Pancreas (tissue), 10 donors: ENCODE measurements around the gene MTREX. TPM values are rescaled to one million over a fixed set of nuclear protein-coding genes. Genes with fewer than 3 reads are reported as not detected.

Source experiments
- ATAC-seq, 4 donors: fragments of 200-7000 bp; cut with Tn5 transposase; one replicate each; pipeline versions ENCODE4 v1.8.0 to v1.9.1; 2020; ENCODE audit warnings: mild to moderate bottlenecking in 4 of 4, moderate library complexity in 4 of 4
- DNase-seq, 6 donors: peaks; one replicate each; pipeline ENCODE4 v3.0.0-alpha.2; 2020
- FAIRE-seq: peaks from 2 replicates; lab custom pipeline; 2012; peaks lifted over from hg19 to GRCh38; lab: Jason Lieb, UNC
- H3K27ac ChIP-seq, 4 donors: fragments of 200-600 bp; sonication (generic); 1 replicate in 3 of 4; 2 replicates in 1 of 4; pipeline versions ENCODE4 v1.5.0 to v1.8.0; 2020
- H3K27me3 ChIP-seq, 4 donors: fragments of 200-600 bp; one replicate each; pipeline ENCODE4 v1.8.0; 2021
- H3K36me3 ChIP-seq, 3 donors: fragments of 200-600 bp; sonication (generic) in 1 of 3; one replicate each; pipeline versions ENCODE4 v1.5.0 to v1.8.0; 2020 to 2021
- H3K4me1 ChIP-seq, 3 donors: fragments of 200-600 bp; one replicate each; pipeline ENCODE4 v1.8.0; 2021
- H3K4me3 ChIP-seq, 4 donors: fragments of 200-600 bp; sonication (generic) in 2 of 4; one replicate each; pipeline versions ENCODE4 v1.5.0 to v1.8.0; 2020 to 2021
- H3K9me3 ChIP-seq, 4 donors: fragments of 200-600 bp; one replicate each; pipeline ENCODE4 v1.8.0; 2021
- CTCF ChIP-seq, 4 donors: fragments of 200-600 bp; sonication (generic) in 3 of 4; IDR thresholded peaks; one replicate each; pipeline versions ENCODE4 v1.5.0 to v1.8.0; 2021; ENCODE audit warnings: antibody characterized with exemption in 4 of 4
- WGBS, 2 donors: extraction: QIAGEN DNeasy Blood & Tissue Kit; methylation state at CpG; one replicate each; pipeline ENCODE4 v1.1.7; 2013; 5-methylcytosine and 5-hydroxymethylcytosine counted together
- intact Hi-C, 3 donors: fragments of 100-400 bp; cut with DNase I; formaldehyde crosslinking; loops; one replicate each; pipeline versions ENCODE4 v1.11.1 to v1.14.2; 2022
- polyA plus RNA-seq, 2 donors: library from polyadenylated mRNA; stranded (reverse); fragments of 200-250 nt; gene quantifications; one replicate each; pipeline ENCODE4 v1.2.3, GENCODE V29; 2013
- total RNA-seq, 6 donors: library from RNA; stranded (reverse); fragmentation: NEBNext Ultra II Directional in 4 of 6; extraction: Animal tissue kit (Norgen Biotek cat#: 25700) in 4 of 6; gene quantifications; one replicate each; pipeline versions ENCODE4 v1.2.1 to v1.2.4, GENCODE V29; 2021 to 2023
- donor health status: healthy with polysubstance abuse.
- donor health status: DM: no; HTN: no; CAD: no; lungs with moderate emphysema.
- donor health status: DM: no; HTN: no; CAD: no.
- donor health status: control.
- donor health status: control.
- donor health status: Bipolar disorder and iron deficiency.
- donor health status: DM: yes; HTN: yes; CAD: no.
- donor health status: DM: no; HTN: no; CAD: no.
- donor health status: DM: no; HTN: no; CAD: no.
- donor health status: DM: yes; HTN: yes; CAD: no.

Gene MTREX
- total and polyA plus RNA-seq, 8 donors = 13.1 to 36.0 (median 30.7) TPM

- Histone ChIP-seq H3K36me3 (peaks cover 0 to 32% (median 0%) of the 10 kb centered on the region in 3 donors), H3K27me3 (no peaks in the 10 kb centered on the region), H3K4me3 (no peak overlapping the region), H3K4me1 (no peaks in the 10 kb centered on the region), H3K9me3 (no peaks in the 10 kb centered on the region), H3K27ac (no peak overlapping the region)
- DNase-seq (no peak), ATAC-seq (no peak), FAIRE-seq (no peak)
- intact Hi-C loops = no loop called here
- WGBS, 2 donors = 34 to 36% methylated on average over 2 of the region's 2 CpGs
- TF ChIP-seq CTCF (IDR thresholded peaks at IDR 0.05) = no peak
These were observed 94.4 kb downstream of the MTREX start for GRCh38 chr5:55402199-55402598.

- H3K27me3 ChIP-seq = no peaks in the 10 kb centered on the region
- H3K9me3 ChIP-seq = no peaks in the 10 kb centered on the region
- FAIRE-seq (no peak), ATAC-seq (no peak), DNase-seq (no peak)
- peaks cover 0 to 13% (median 0%) of the 10 kb centered on the region in 3 donors for H3K36me3 ChIP-seq
- no peaks in the 10 kb centered on the region for H3K4me1 ChIP-seq
- 93 to 94% methylated on average over 2 of the region's 2 CpGs for WGBS, 2 donors
- no peak overlapping the region for H3K27ac ChIP-seq
- intact Hi-C loops = no loop called here
- no peak for TF ChIP-seq CTCF (IDR thresholded peaks at IDR 0.05)
- H3K4me3 ChIP-seq = no peak overlapping the region
These were observed 98.5 kb downstream of the MTREX start for GRCh38 chr5:55406292-55406691.

GRCh38 chr5:55407059-55407684 lies 99.4 kb downstream of the MTREX start:
- intact Hi-C loops = no loop called here
- H3K27me3 ChIP-seq = no peaks in the 10 kb centered on the region
- 20 to 21% methylated on average over 1 of the region's 1 CpG for WGBS, 2 donors
- peak in 3 of 4 donors; percentile 31 to 46 (median 37) for TF ChIP-seq CTCF (IDR thresholded peaks at IDR 0.05)
- H3K9me3 ChIP-seq = no peaks in the 10 kb centered on the region
- H3K36me3 ChIP-seq = peaks cover 0 to 13% (median 0%) of the 10 kb centered on the region in 3 donors
- H3K27ac ChIP-seq = no peak overlapping the region
- DNase-seq (peak in 1 of 6 donors; percentile 26), FAIRE-seq (no peak), ATAC-seq (peak in 3 of 4 donors; percentile 83 to 87 (median 84))
- H3K4me3 ChIP-seq = no peak overlapping the region
- no peaks in the 10 kb centered on the region for H3K4me1 ChIP-seq

- no peak for FAIRE-seq
- TF ChIP-seq CTCF (IDR thresholded peaks at IDR 0.05) = no peak
- Histone ChIP-seq H3K4me1 (no peaks in the 10 kb centered on the region), H3K36me3 (peaks cover 0 to 13% (median 0%) of the 10 kb centered on the region in 3 donors), H3K27me3 (no peaks in the 10 kb centered on the region), H3K4me3 (no peak overlapping the region), H3K9me3 (no peaks in the 10 kb centered on the region), H3K27ac (no peak overlapping the region)
- ATAC-seq = no peak
- no peak for DNase-seq
- WGBS, 2 donors = 90 to 94% methylated on average over 3 of the region's 3 CpGs
- intact Hi-C loops = no loop called here
These were observed 100.2 kb downstream of the MTREX start for GRCh38 chr5:55407984-55408383.

- no peaks in the 10 kb centered on the region for H3K9me3 ChIP-seq
- no peak overlapping the region for H3K4me3 ChIP-seq
- no peaks in the 10 kb centered on the region for H3K4me1 ChIP-seq
- H3K27ac ChIP-seq = no peak overlapping the region
- WGBS, 2 donors = 93 to 100% methylated on average over 1 of the region's 1 CpG
- intact Hi-C loops = no loop called here
- ATAC-seq = no peak
- TF ChIP-seq CTCF (IDR thresholded peaks at IDR 0.05) = no peak
- FAIRE-seq = no peak
- no peak for DNase-seq
- no peaks in the 10 kb centered on the region for H3K27me3 ChIP-seq
- peaks cover 0 to 13% (median 0%) of the 10 kb centered on the region in 3 donors for H3K36me3 ChIP-seq
These were observed 102.0 kb downstream of the MTREX start for GRCh38 chr5:55409775-55410174.
